GM10248 (cell line): ENCODE results near the gene VDAC1.

ENCODE experiments used
- CTCF ChIA-PET: fragments of 300-600 bp; sonication (Branson Sonifier 250); formaldehyde crosslinking; extraction: SDS; loops from one replicate; lab custom pipeline; 2021; ENCODE audit warnings: antibody characterized with exemption; lab: Yijun Ruan, JAX
- POLR2A ChIA-PET: fragments of 350-650 bp; sonication (Branson Sonifier 250); formaldehyde crosslinking; extraction: SDS; loops from one replicate; lab custom pipeline; 2020; ENCODE audit warnings: antibody characterized with exemption; lab: Yijun Ruan, JAX
- DNase-seq: peaks from one replicate; pipeline ENCODE4 v3.0.0; 2012; ENCODE audit errors: extremely low spot score
- CTCF ChIP-seq: IDR thresholded peaks from 2 replicates; pipeline ENCODE4 v1.5.1; 2012; ENCODE audit warnings: mild to moderate bottlenecking, low read depth; ENCODE audit errors: extremely low read depth, missing control alignments, control extremely low read depth

Gene VDAC1

GRCh38 chr5:134018154-134018985, 13.6 kb upstream of the VDAC1 start:
- ChIA-PET CTCF (interaction anchor here (1.5 to 2.8 kb wide), 5 partner anchors 12 to 122 kb away, joined by 3 to 17 read pairs (median 4); no protein-coding TSS in a partner anchor), POLR2A (no interaction called here)
- no peak for TF ChIP-seq CTCF
- DNase-seq: no peak

- CTCF ChIA-PET: interaction anchor here (1.2 to 4.0 kb wide), 8 partner anchors 12 to 132 kb away, joined by 3 to 18 read pairs (median 4); no protein-coding TSS in a partner anchor
- no peak for TF ChIP-seq CTCF
- POLR2A ChIA-PET: no interaction called here
- DNase-seq: no peak
Observed at GRCh38 chr5:134008266-134008749, 3.5 kb upstream of the VDAC1 start.

- POLR2A ChIA-PET: interaction anchor here (0.6 to 0.7 kb wide), 2 partner anchors 32 to 111 kb away, joined by 5 to 8 read pairs; no protein-coding TSS in a partner anchor
- CTCF ChIA-PET: interaction anchor here (1.0 to 4.0 kb wide), 10 partner anchors 11 to 281 kb away, joined by 3 to 18 read pairs (median 4); no protein-coding TSS in a partner anchor
- TF ChIP-seq CTCF: no peak
- no peak for DNase-seq
Observed at GRCh38 chr5:134007581-134008265, 2.9 kb upstream of the VDAC1 start.

GRCh38 chr5:134006115-134006514, 1.3 kb upstream of the VDAC1 start:
- no peak for TF ChIP-seq CTCF
- CTCF ChIA-PET: interaction anchor here (1.1 to 1.9 kb wide), 4 partner anchors 10 to 33 kb away, joined by 3 to 10 read pairs (median 6); no protein-coding TSS in a partner anchor
- POLR2A ChIA-PET: no interaction called here
- no peak for DNase-seq

- TF ChIP-seq CTCF: no peak
- POLR2A ChIA-PET: interaction anchor here (0.6 kb wide), 1 partner anchor 656 kb away, joined by 4 read pairs; no protein-coding TSS in a partner anchor
- DNase-seq: peak; percentile 63
- CTCF ChIA-PET: interaction anchor here (0.7 to 1.9 kb wide), 8 partner anchors 9 to 140 kb away, joined by 3 to 10 read pairs (median 4); no protein-coding TSS in a partner anchor
Observed at GRCh38 chr5:134005417-134006061, 764 bp upstream of the VDAC1 start.
